OCI-LY3 (cell line): Measurements from ENCODE around the gene FAM177A1.
"Not testable (repeated sequence)": the region's sequence is repeated elsewhere in the genome, so short reads cannot be mapped to it uniquely, and the experiment has no call there.

ENCODE experiments used
- H2AFZ ChIP-seq: fragments of 200-600, 300-600 bp; shearing (Covaris generic); 2 replicates; pipeline ENCODE4 v1.6.0; 2014; ENCODE audit warnings: antibody characterized with exemption, low read depth, low read length
- H3K27ac ChIP-seq: fragments of 200-600, 300-600 bp; sonication (generic); 2 replicates; pipeline ENCODE4 v1.5.1; 2014; ENCODE audit warnings: mild to moderate bottlenecking, low read length, moderate library complexity, mixed read lengths
- H3K27me3 ChIP-seq: fragments of 200-600, 300-600 bp; sonication (generic); 2 replicates; pipeline ENCODE4 v1.6.1; 2014; ENCODE audit warnings: low read depth, low read length, mixed read lengths
- H3K36me3 ChIP-seq: fragments of 200-600, 300-600 bp; sonication (generic); replicated peaks from 2 replicates; pipeline ENCODE3; 2014; ENCODE audit warnings: low read depth, low read length, mixed read lengths
- H3K4me1 ChIP-seq: fragments of 300-600, 200-600 bp; sonication (generic); 2 replicates; pipeline ENCODE4 v1.6.1; 2014; ENCODE audit warnings: low read length, mixed read lengths
- H3K4me2 ChIP-seq: fragments of 200-600, 300-600 bp; sonication (generic); 2 replicates; pipeline ENCODE4 v1.6.1; 2014; ENCODE audit warnings: low read length, mixed read lengths
- H3K4me3 ChIP-seq: fragments of 300-600, 200-600 bp; sonication (generic); 2 replicates; pipeline ENCODE4 v1.5.1; 2014; ENCODE audit warnings: antibody characterized with exemption, mild to moderate bottlenecking, low read length, moderate library complexity
- H3K79me2 ChIP-seq: fragments of 300-600, 200-600 bp; shearing (Covaris generic); 2 replicates; pipeline ENCODE4 v1.6.1; 2014; ENCODE audit warnings: mild to moderate bottlenecking, low read length, mixed read lengths
- H3K9ac ChIP-seq: fragments of 300-600, 200-600 bp; shearing (Covaris generic); 2 replicates; pipeline ENCODE4 v1.6.0; 2014; ENCODE audit warnings: mild to moderate bottlenecking, low read length, moderate library complexity
- H3K9me3 ChIP-seq: fragments of 200-600, 300-600 bp; shearing (Covaris generic); 2 replicates; pipeline ENCODE4 v1.6.1; 2014; ENCODE audit warnings: low read length, mixed read lengths; ENCODE audit not compliant: insufficient read depth
- H4K20me1 ChIP-seq: fragments of 200-600, 300-600 bp; sonication (generic); 2 replicates; pipeline ENCODE4 v1.6.1; 2016; ENCODE audit warnings: low read length, mixed read lengths; ENCODE audit not compliant: insufficient read depth
- EZH2phosphoT487 ChIP-seq: fragments of 200-600 bp; shearing (Covaris generic); IDR thresholded peaks from 2 replicates; pipeline ENCODE4 v1.6.1; 2018; ENCODE audit warnings: antibody characterized with exemption, mixed run types, low read depth
- TF ChIP-seq, protein P1 (sequence below): fragments of 200-600, 300-600 bp; sonication (generic); IDR thresholded peaks from 2 replicates; pipeline ENCODE4 v1.5.1; 2014; ENCODE audit warnings: antibody characterized with exemption, low read length, low read depth

FAM177A1 gene

GRCh38 chr14:35079742-35080141 is 33.7 kb downstream of the FAM177A1 start:
- no peak overlapping the region for H3K4me3 ChIP-seq
- TF ChIP-seq, protein P1, sequence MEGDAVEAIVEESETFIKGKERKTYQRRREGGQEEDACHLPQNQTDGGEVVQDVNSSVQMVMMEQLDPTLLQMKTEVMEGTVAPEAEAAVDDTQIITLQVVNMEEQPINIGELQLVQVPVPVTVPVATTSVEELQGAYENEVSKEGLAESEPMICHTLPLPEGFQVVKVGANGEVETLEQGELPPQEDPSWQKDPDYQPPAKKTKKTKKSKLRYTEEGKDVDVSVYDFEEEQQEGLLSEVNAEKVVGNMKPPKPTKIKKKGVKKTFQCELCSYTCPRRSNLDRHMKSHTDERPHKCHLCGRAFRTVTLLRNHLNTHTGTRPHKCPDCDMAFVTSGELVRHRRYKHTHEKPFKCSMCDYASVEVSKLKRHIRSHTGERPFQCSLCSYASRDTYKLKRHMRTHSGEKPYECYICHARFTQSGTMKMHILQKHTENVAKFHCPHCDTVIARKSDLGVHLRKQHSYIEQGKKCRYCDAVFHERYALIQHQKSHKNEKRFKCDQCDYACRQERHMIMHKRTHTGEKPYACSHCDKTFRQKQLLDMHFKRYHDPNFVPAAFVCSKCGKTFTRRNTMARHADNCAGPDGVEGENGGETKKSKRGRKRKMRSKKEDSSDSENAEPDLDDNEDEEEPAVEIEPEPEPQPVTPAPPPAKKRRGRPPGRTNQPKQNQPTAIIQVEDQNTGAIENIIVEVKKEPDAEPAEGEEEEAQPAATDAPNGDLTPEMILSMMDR = no peak
- no peak for TF ChIP-seq EZH2phosphoT487
- no peak overlapping the region for H2AFZ ChIP-seq
- no peak overlapping the region for H3K4me2 ChIP-seq
- peaks cover 3% of the 10 kb centered on the region for H3K36me3 ChIP-seq
- no peaks in the 10 kb centered on the region for H3K9me3 ChIP-seq
- no peaks in the 10 kb centered on the region for H3K4me1 ChIP-seq
- H3K27ac ChIP-seq = no peak overlapping the region
- no peaks in the 10 kb centered on the region for H3K27me3 ChIP-seq
- H3K9ac ChIP-seq = no peak overlapping the region
- H3K79me2 ChIP-seq = no peaks in the 10 kb centered on the region
- no peaks in the 10 kb centered on the region for H4K20me1 ChIP-seq

DNA sequence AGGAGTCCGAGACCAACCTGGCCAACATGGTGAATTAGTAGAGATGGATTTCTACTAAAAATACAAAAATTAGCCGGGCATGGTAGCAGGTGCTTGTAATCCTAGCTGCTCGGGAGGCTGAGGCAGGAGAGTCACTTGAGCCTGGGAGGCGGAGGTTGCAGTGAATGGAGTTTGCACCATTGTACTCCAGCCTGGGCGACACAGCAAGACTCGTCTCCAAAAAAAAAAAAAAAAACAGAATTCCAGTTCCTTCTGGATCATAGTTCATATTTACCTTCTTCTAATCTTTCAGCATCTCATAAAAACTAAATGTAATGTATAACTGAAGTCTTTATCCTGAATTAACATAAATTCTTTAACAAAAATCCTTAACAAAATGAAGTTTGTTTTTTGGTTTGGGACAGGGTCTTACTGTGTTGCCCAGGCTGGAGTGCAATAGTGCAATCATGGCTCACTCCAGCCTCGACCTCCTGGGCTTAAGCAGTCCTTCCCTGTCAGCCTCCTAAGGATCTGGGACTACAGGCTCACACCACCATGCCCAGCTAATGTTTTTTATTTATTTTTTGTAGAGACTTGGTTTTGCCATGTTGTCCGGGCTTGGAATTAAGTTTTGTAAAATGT is 37.6 kb downstream of the FAM177A1 start:
- TF ChIP-seq, protein P1 = no peak
- TF ChIP-seq EZH2phosphoT487 = no peak
- Histone ChIP-seq H3K4me1 (no peaks in the 10 kb centered on the region), H3K27ac (no peak overlapping the region), H4K20me1 (no peaks in the 10 kb centered on the region), H3K27me3 (no peaks in the 10 kb centered on the region), H3K36me3 (peaks cover 13% of the 10 kb centered on the region), H2AFZ (no peak overlapping the region), H3K4me3 (no peak overlapping the region), H3K79me2 (no peaks in the 10 kb centered on the region), H3K9me3 (no peaks in the 10 kb centered on the region), H3K4me2 (no peak overlapping the region), H3K9ac (no peak overlapping the region)

GRCh38 chr14:35085441-35085840 is 39.4 kb downstream of the FAM177A1 start:
- Histone ChIP-seq H3K36me3 (peaks cover 13% of the 10 kb centered on the region), H3K9ac (no peak overlapping the region), H4K20me1 (no peaks in the 10 kb centered on the region), H2AFZ (no peak overlapping the region), H3K27ac (no peak overlapping the region), H3K9me3 (no peaks in the 10 kb centered on the region), H3K4me3 (no peak overlapping the region), H3K4me1 (no peaks in the 10 kb centered on the region), H3K27me3 (no peaks in the 10 kb centered on the region), H3K79me2 (no peaks in the 10 kb centered on the region), H3K4me2 (no peak overlapping the region)
- no peak for TF ChIP-seq EZH2phosphoT487
- TF ChIP-seq, protein P1 = no peak

DNA sequence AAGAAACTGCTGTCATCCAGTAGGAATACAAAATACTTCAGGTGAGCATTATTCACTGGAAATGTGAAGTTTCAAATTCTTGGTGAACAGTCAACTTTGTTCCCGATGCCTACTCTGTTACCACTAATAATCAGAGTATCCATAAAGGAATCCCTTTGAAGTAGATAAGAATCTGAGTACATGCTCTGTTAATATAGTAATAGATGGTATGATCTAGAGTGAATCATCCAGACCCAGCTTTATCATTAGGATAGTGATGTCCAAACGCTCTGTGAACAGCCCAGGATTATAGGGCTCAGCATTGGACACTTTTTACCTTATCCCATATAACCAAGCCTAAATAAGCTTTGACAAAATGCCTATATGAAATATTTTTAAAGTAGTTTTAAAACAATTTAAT is 42.4 kb downstream of the FAM177A1 start:
- Histone ChIP-seq H3K27me3 (no peaks in the 10 kb centered on the region), H4K20me1 (no peaks in the 10 kb centered on the region), H3K79me2 (no peaks in the 10 kb centered on the region), H3K9me3 (no peaks in the 10 kb centered on the region), H2AFZ (no peak overlapping the region), H3K4me2 (no peak overlapping the region), H3K27ac (no peak overlapping the region), H3K36me3 (peaks cover 16% of the 10 kb centered on the region), H3K9ac (no peak overlapping the region), H3K4me1 (no peaks in the 10 kb centered on the region), H3K4me3 (no peak overlapping the region)
- no peak for TF ChIP-seq EZH2phosphoT487
- TF ChIP-seq, protein P1 = no peak

DNA sequence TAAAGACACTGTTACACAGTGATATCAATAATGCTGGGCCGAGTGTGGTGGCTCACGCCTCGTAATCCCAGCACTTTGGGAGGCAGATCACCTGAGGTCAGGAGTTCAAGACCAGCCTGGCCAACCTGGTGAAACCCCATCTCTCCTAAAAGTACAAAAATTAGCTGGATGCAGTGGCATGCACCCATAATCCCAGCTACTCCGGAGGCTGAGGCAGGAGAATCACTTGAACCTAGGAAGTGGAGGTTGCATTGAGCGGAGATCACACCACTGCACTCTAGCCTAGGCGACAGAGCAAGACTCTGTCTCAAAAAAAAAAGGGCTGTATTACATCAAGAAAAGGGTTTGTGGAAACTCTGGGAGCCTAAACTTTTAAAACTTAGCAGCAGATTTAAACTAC is 48.6 kb downstream of the FAM177A1 start:
- not testable (repeated sequence) for H3K9me3 ChIP-seq, H3K4me3 ChIP-seq, H3K27me3 ChIP-seq, H3K4me2 ChIP-seq, H3K9ac ChIP-seq, H4K20me1 ChIP-seq, H2AFZ ChIP-seq, H3K4me1 ChIP-seq, H3K27ac ChIP-seq, H3K79me2 ChIP-seq
- peaks cover 32% of the 10 kb centered on the region for H3K36me3 ChIP-seq
